Vagina (tissue), 2 donors: Measurements from ENCODE around the gene ZBTB11.

ENCODE experiments used
- POLR2A ChIP-seq, 2 donors: fragments of 450-650 bp; IDR thresholded peaks; one replicate each; pipeline ENCODE4 v1.6.1; 2017; ENCODE audit warnings: antibody characterized with exemption in 2 of 2, mild to moderate bottlenecking in 2 of 2, moderate library complexity in 2 of 2
- POLR2AphosphoS5 ChIP-seq, 2 donors: sonication (generic); formaldehyde crosslinking; IDR thresholded peaks; one replicate each; pipeline ENCODE4 v1.9.0; 2017; ENCODE audit warnings: antibody characterized with exemption in 2 of 2, mild to moderate bottlenecking in 2 of 2, low read depth in 1 of 2; ENCODE audit not compliant: insufficient read depth in 1 of 2
- TF ChIP-seq, protein P1 (sequence below), 3 experiments: fragments of 450-650 bp in 2 of 3; fragments of 200-600 bp in 1 of 3; sonication (generic) in 1 of 3; IDR thresholded peaks; one replicate each; pipeline ENCODE4 v1.5.1; 2017 to 2019; ENCODE audit warnings: antibody characterized with exemption in 3 of 3, mild to moderate bottlenecking in 2 of 3, moderate library complexity in 2 of 3

DNA sequence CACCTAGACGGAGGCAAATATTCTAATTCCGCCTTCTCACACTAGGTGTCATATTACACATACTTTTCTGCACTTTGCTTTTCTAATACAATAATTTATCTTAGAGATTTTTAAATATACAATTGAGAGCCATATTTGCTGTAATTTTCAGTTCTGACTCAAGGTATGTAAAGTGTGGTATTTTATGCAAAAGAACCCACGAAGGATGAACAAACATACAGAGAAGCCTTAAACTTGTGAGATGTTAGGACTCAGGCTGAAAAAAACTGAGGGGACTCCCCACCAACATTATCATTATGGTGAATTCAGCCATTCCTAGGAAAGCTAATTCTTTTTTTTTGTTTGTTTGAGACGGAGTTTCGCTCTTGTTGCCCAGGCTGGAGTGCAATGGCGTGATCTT is 9.6 kb downstream of the ZBTB11 start:
- TF ChIP-seq, protein P1, sequence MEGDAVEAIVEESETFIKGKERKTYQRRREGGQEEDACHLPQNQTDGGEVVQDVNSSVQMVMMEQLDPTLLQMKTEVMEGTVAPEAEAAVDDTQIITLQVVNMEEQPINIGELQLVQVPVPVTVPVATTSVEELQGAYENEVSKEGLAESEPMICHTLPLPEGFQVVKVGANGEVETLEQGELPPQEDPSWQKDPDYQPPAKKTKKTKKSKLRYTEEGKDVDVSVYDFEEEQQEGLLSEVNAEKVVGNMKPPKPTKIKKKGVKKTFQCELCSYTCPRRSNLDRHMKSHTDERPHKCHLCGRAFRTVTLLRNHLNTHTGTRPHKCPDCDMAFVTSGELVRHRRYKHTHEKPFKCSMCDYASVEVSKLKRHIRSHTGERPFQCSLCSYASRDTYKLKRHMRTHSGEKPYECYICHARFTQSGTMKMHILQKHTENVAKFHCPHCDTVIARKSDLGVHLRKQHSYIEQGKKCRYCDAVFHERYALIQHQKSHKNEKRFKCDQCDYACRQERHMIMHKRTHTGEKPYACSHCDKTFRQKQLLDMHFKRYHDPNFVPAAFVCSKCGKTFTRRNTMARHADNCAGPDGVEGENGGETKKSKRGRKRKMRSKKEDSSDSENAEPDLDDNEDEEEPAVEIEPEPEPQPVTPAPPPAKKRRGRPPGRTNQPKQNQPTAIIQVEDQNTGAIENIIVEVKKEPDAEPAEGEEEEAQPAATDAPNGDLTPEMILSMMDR (IDR thresholded peaks at IDR 0.05) = no peak
- TF ChIP-seq POLR2A (IDR thresholded peaks at IDR 0.05) = no peak
- TF ChIP-seq POLR2AphosphoS5 (IDR thresholded peaks at IDR 0.05; ENCODE audit: insufficient read depth in 1 of 2, low read depth in 1 of 2) = no peak
